Measurements from ENCODE around the gene TMEM132D. TPM values are rescaled to one million over a fixed set of nuclear protein-coding genes. Genes with fewer than 3 reads are reported as not detected.

The TMEM132D gene
- total and polyA plus RNA-seq, 2 donors (not counting 3 experiments of a cell fraction or from before 2014, with no cell fraction given) = not detected

DNA sequence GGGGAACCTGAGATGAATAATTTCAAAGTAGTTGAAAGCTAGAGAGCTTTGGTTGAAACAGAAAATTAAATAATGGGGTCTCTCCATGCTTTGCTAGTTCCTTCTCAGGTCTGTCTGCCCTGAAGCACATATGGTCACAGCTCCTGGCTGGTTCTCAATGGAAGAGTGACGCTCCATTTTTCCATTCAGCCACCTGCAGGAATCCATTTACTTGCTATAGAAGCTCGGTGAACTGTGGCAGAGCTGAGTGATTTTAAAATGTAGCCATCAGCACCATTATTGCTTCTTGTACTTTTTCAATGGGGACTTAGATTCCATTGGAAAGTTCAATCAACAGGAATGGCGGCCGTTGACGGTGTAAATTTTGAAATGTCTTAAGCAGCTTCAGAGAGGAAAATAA, 525.3 kb downstream of the TMEM132D start:
- Histone ChIP-seq H3K9me3 (replicated peaks; ENCODE audit: control insufficient read depth, insufficient read depth, low read length) (peaks cover 4% of the 10 kb centered on the region), H3K4me2 (ENCODE audit: insufficient read depth, low read length) (no peak overlapping the region), H3K27me3 (ENCODE audit: control insufficient read depth in 2 of 2, insufficient read depth in 2 of 2, low read length in 2 of 2) (no peaks in the 10 kb centered on the region), H3K9me1 (replicated peaks; ENCODE audit: control insufficient read depth, extremely low read depth, insufficient read depth, low read length) (no peaks in the 10 kb centered on the region), H3K9ac (replicated peaks; ENCODE audit: extremely low read depth, insufficient read depth, low read length) (no peak overlapping the region), H3K4me1 (ENCODE audit: control insufficient read depth, extremely low read depth, insufficient read depth, low read length) (no peaks in the 10 kb centered on the region), H3K4me3 (replicated peaks in 1 of 3; ENCODE audit: insufficient read depth in 1 of 3, low read depth in 1 of 3, low read length in 3 of 3) (no peak overlapping the region), H4K20me1 (replicated peaks; ENCODE audit: control insufficient read depth, extremely low read depth, insufficient read depth, low read length) (no peaks in the 10 kb centered on the region), H3K79me2 (ENCODE audit: control insufficient read depth, insufficient read depth, low read length) (no peaks in the 10 kb centered on the region), H3K27ac (ENCODE audit: insufficient read depth, low read depth, low read length) (no peak overlapping the region), H3K36me3 (ENCODE audit: control insufficient read depth in 2 of 2, extremely low read depth in 1 of 2, insufficient read depth in 2 of 2, low read length in 2 of 2) (no peaks in the 10 kb centered on the region), H2AFZ (ENCODE audit: low read depth, low read length) (no peak overlapping the region)
- intact Hi-C loops (cut with micrococcal nuclease) (no loop called here), dilution Hi-C loops (cut with MboI; ENCODE audit: extremely low pct_ligation_motif_present, low sequenced_read_pairs) (no loop called here)
- DNase-seq (ENCODE audit: low read depth, low spot score) (no peak), FAIRE-seq (no peak)
- ChIA-PET CTCF (no interaction called here), POLR2A (no interaction called here)
- TF ChIP-seq, protein P1, sequence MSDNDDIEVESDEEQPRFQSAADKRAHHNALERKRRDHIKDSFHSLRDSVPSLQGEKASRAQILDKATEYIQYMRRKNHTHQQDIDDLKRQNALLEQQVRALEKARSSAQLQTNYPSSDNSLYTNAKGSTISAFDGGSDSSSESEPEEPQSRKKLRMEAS (IDR thresholded peaks at IDR 0.05; ENCODE audit: insufficient read depth, insufficient read length) = no peak
- TF ChIP-seq JUN (IDR thresholded peaks at IDR 0.05; ENCODE audit: borderline replicate concordance, insufficient read depth, insufficient read length, low read depth) (no peak), MYC (IDR thresholded peaks at IDR 0.05; ENCODE audit: low read depth, low read length) (no peak), POLR2AphosphoS5 (IDR thresholded peaks at IDR 0.05; ENCODE audit: insufficient read depth, low read depth, low read length) (no peak), GATA2 (IDR thresholded peaks at IDR 0.05; ENCODE audit: insufficient read depth, insufficient read length, low read depth, low read length) (no peak), EZH2 (IDR thresholded peaks at IDR 0.05; ENCODE audit: borderline replicate concordance, low read depth, low read length, severe bottlenecking) (no peak), FOS (IDR thresholded peaks at IDR 0.05; ENCODE audit: borderline replicate concordance, insufficient read depth, low read length) (no peak), POLR2A (IDR thresholded peaks at IDR 0.05; ENCODE audit: low read depth, low read length) (no peak)
- TF ChIP-seq, protein P2, sequence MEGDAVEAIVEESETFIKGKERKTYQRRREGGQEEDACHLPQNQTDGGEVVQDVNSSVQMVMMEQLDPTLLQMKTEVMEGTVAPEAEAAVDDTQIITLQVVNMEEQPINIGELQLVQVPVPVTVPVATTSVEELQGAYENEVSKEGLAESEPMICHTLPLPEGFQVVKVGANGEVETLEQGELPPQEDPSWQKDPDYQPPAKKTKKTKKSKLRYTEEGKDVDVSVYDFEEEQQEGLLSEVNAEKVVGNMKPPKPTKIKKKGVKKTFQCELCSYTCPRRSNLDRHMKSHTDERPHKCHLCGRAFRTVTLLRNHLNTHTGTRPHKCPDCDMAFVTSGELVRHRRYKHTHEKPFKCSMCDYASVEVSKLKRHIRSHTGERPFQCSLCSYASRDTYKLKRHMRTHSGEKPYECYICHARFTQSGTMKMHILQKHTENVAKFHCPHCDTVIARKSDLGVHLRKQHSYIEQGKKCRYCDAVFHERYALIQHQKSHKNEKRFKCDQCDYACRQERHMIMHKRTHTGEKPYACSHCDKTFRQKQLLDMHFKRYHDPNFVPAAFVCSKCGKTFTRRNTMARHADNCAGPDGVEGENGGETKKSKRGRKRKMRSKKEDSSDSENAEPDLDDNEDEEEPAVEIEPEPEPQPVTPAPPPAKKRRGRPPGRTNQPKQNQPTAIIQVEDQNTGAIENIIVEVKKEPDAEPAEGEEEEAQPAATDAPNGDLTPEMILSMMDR (IDR thresholded peaks at IDR 0.05; ENCODE audit: extremely low read depth in 1 of 2, insufficient read depth in 1 of 2, low read depth in 1 of 2, low read length in 2 of 2) = no peak
- no TSS peak for BruUV-seq (replicated peaks)
